CD4-positive, alpha-beta T cell treated with Interleukin-21 for 1 hour (primary cell): ENCODE measurements around the gene DHRS7C.

Experiments
- DNase-seq: peaks from one replicate; pipeline ENCODE4 v3.0.0-alpha.2; 2020

The DHRS7C gene

GRCh38 chr17:9790889-9791876, at the start of gene DHRS7C:
DHRS7C (minus strand) TSS chr17:9791592; CDS start chr17:9791284, 308 bp downstream.
- DNase-seq, result no peak

- DNase-seq, result no peak
These were observed 48.0 kb upstream of the DHRS7C start for GRCh38 chr17:9839433-9839832.

GRCh38 chr17:9837551-9838471, 46.4 kb upstream of the DHRS7C start:
- no peak for DNase-seq

- no peak for DNase-seq
These were observed 42.5 kb upstream of the DHRS7C start for GRCh38 chr17:9833922-9834321.

- no peak for DNase-seq
These were observed 39.3 kb upstream of the DHRS7C start for GRCh38 chr17:9830711-9831110.

GRCh38 chr17:9829343-9829742, 38.0 kb upstream of the DHRS7C start:
- no peak for DNase-seq

- DNase-seq, result no peak
These were observed 37.2 kb upstream of the DHRS7C start for GRCh38 chr17:9828296-9829295.

- DNase-seq, result no peak
These were observed 34.3 kb upstream of the DHRS7C start, which contains the start of gene GLP2R for GRCh38 chr17:9825641-9826150. GLP2R (plus strand) TSS chr17:9825924; CDS start chr17:9826064, 140 bp downstream.

GRCh38 chr17:9824797-9825338, 33.5 kb upstream of the DHRS7C start:
- DNase-seq, result no peak

GRCh38 chr17:9824094-9824493, 32.7 kb upstream of the DHRS7C start:
- no peak for DNase-seq

GRCh38 chr17:9821921-9822320, 30.5 kb upstream of the DHRS7C start, which contains the start of gene GSG1L2:
GSG1L2 (minus strand) TSS chr17:9822079; CDS start chr17:9822071, 8 bp downstream.
- no peak for DNase-seq

GRCh38 chr17:9820448-9820847, 29.1 kb upstream of the DHRS7C start:
- DNase-seq, result no peak

- DNase-seq, result no peak
These were observed 27.4 kb upstream of the DHRS7C start for GRCh38 chr17:9818760-9819159.

- DNase-seq, result no peak
These were observed 25.7 kb upstream of the DHRS7C start for GRCh38 chr17:9817086-9817485.

GRCh38 chr17:9816472-9816871, 25.1 kb upstream of the DHRS7C start:
- no peak for DNase-seq

- no peak for DNase-seq
These were observed 23.0 kb upstream of the DHRS7C start for GRCh38 chr17:9814337-9814945.

- DNase-seq, result no peak
These were observed 21.8 kb upstream of the DHRS7C start for GRCh38 chr17:9813166-9813565.

GRCh38 chr17:9811537-9811936, 20.1 kb upstream of the DHRS7C start:
- DNase-seq, result no peak

- no peak for DNase-seq
These were observed 19.7 kb upstream of the DHRS7C start for GRCh38 chr17:9811086-9811485.

GRCh38 chr17:9810100-9810949, 18.9 kb upstream of the DHRS7C start:
- DNase-seq, result no peak
